Fibroblast of lung (primary cell): Measurements from ENCODE around the gene DNMT1. TPM values are rescaled to one million over a fixed set of nuclear protein-coding genes. Genes with fewer than 3 reads are reported as not detected.

Source experiments
- DNase-seq, 2 donors: peaks; one replicate each; pipeline versions ENCODE4 v3.0.0 to v3.0.0-alpha.2; 2010; ENCODE audit warnings: low read depth in 2 of 2
- H2AFZ ChIP-seq: 2 replicates; pipeline ENCODE4 v1.5.1; 2012; ENCODE audit warnings: low read length, control low read depth, inconsistent platforms
- H3K27ac ChIP-seq: 2 replicates; pipeline ENCODE4 v1.5.1; 2011; ENCODE audit warnings: low read length, control low read depth; ENCODE audit not compliant: insufficient read depth
- H3K27me3 ChIP-seq: 2 replicates; pipeline ENCODE4 v1.5.1; 2011; ENCODE audit warnings: mild to moderate bottlenecking, low read length; ENCODE audit not compliant: control insufficient read depth, insufficient read depth
- H3K36me3 ChIP-seq: 2 replicates; pipeline ENCODE4 v1.5.1; 2011; ENCODE audit warnings: low read length; ENCODE audit not compliant: control insufficient read depth, insufficient read depth
- H3K4me1 ChIP-seq: 2 replicates; pipeline ENCODE4 v1.5.1; 2011; ENCODE audit warnings: low read length; ENCODE audit not compliant: control insufficient read depth, insufficient read depth; ENCODE audit errors: extremely low read depth
- H3K4me2 ChIP-seq: 2 replicates; pipeline ENCODE4 v1.5.1; 2011; ENCODE audit warnings: low read length, control low read depth; ENCODE audit not compliant: insufficient read depth; ENCODE audit errors: extremely low read depth
- H3K4me3 ChIP-seq, 4 experiments: fragments of 200-600 bp in 1 of 4; sonication (generic) in 1 of 4; replicated peaks in 1 of 4; 2 replicates each; pipeline ENCODE4 v1.5.1; 2011 to 2016; ENCODE audit warnings: low read length in 4 of 4, low read depth in 3 of 4, mild to moderate bottlenecking in 3 of 4, control low read depth in 2 of 4, inconsistent platforms in 1 of 4, mixed read lengths in 1 of 4; ENCODE audit not compliant: insufficient read depth in 1 of 4; ENCODE audit errors: control extremely low read depth in 1 of 4
- H3K79me2 ChIP-seq: 2 replicates; pipeline ENCODE4 v1.5.1; 2012; ENCODE audit warnings: mild to moderate bottlenecking, low read length, inconsistent platforms; ENCODE audit not compliant: control insufficient read depth, insufficient read depth
- H3K9ac ChIP-seq: 2 replicates; pipeline ENCODE4 v1.5.1; 2011; ENCODE audit warnings: mild to moderate bottlenecking, low read length, control low read depth; ENCODE audit not compliant: insufficient read depth
- H3K9me3 ChIP-seq: 2 replicates; pipeline ENCODE4 v1.5.1; 2012; ENCODE audit warnings: low read depth, low read length; ENCODE audit not compliant: control insufficient read depth, insufficient read depth
- H4K20me1 ChIP-seq: 2 replicates; pipeline ENCODE4 v1.5.1; 2011; ENCODE audit warnings: low read length; ENCODE audit not compliant: control insufficient read depth, insufficient read depth; ENCODE audit errors: extremely low read depth
- CTCF ChIP-seq, 2 donors: IDR thresholded peaks in 1 of 2; conservative IDR thresholded peaks in 1 of 2; 1 replicate in 1 of 2; 2 replicates in 1 of 2; pipeline ENCODE4 v1.5.1; 2011 to 2012; ENCODE audit warnings: low read length in 2 of 2, control low read depth in 1 of 2, inconsistent platforms in 1 of 2, low read depth in 1 of 2, mild to moderate bottlenecking in 1 of 2
- EZH2 ChIP-seq: IDR thresholded peaks from 2 replicates; pipeline ENCODE4 v1.5.1; 2012; ENCODE audit warnings: low read length, control low read depth, mild to moderate bottlenecking; ENCODE audit errors: missing control alignments
- polyA plus RNA-seq, 2 donors: library from polyadenylated mRNA; depleted of rRNA in 1 of 2; stranded (reverse) in 1 of 2; unstranded in 1 of 2; fragments of >200 nt; gene quantifications; 2 replicates each; pipeline ENCODE4 v1.2.1, GENCODE V29; 2011 to 2012; ENCODE audit warnings: missing spikeins in 1 of 2
- total RNA-seq: library from RNA; depleted of rRNA; stranded (reverse); fragments of >200 nt; gene quantifications from 2 replicates; pipeline ENCODE4 v1.2.1, GENCODE V29; 2014

Gene DNMT1
- total and polyA plus RNA-seq, 2 donors (not counting 1 experiment from before 2014, with no cell fraction given), result 33.7 to 36.7 TPM

GRCh38 chr19:10107817-10108367 lies 86.9 kb downstream of the DNMT1 start:
- Histone ChIP-seq H3K27ac (no peak overlapping the region), H3K4me3 (no peak overlapping the region), H3K9ac (no peak overlapping the region)

GRCh38 chr19:10107254-10107653 lies 87.5 kb downstream of the DNMT1 start:
- H3K4me3 ChIP-seq, result peak overlapping the region; percentile 64 to 94 (median 92)
- H3K27me3 ChIP-seq, result no peaks in the 10 kb centered on the region
- no peaks in the 10 kb centered on the region for H4K20me1 ChIP-seq
- peak overlapping the region; percentile 20 for H3K9ac ChIP-seq
- H2AFZ ChIP-seq, result no peak overlapping the region
- H3K36me3 ChIP-seq, result peaks cover 28% of the 10 kb centered on the region
- DNase-seq, result no peak
- H3K9me3 ChIP-seq, result no peaks in the 10 kb centered on the region
- H3K4me1 ChIP-seq, result peaks cover 6% of the 10 kb centered on the region
- H3K79me2 ChIP-seq, result peaks cover 22% of the 10 kb centered on the region
- H3K27ac ChIP-seq, result peak overlapping the region; percentile 92
- TF ChIP-seq CTCF (conservative IDR thresholded peaks at IDR 0.05 in 1 of 2, IDR thresholded peaks at IDR 0.05 in 1 of 2; ENCODE audit: low read depth in 1 of 2, low read length in 2 of 2) (no peak), EZH2 (no peak)
- H3K4me2 ChIP-seq, result peak overlapping the region; percentile 96

More at GRCh38 chr19:10107817-10108367, 86.9 kb downstream of the DNMT1 start:
- Histone ChIP-seq H3K27me3 (no peaks in the 10 kb centered on the region), H3K36me3 (peaks cover 28% of the 10 kb centered on the region), H4K20me1 (no peaks in the 10 kb centered on the region), H3K4me2 (peak overlapping the region; percentile 96), H3K79me2 (peaks cover 22% of the 10 kb centered on the region), H3K9me3 (no peaks in the 10 kb centered on the region), H2AFZ (no peak overlapping the region), H3K4me1 (peaks cover 8% of the 10 kb centered on the region)
- TF ChIP-seq CTCF (conservative IDR thresholded peaks at IDR 0.05 in 1 of 2, IDR thresholded peaks at IDR 0.05 in 1 of 2; ENCODE audit: low read depth in 1 of 2, low read length in 2 of 2) (no peak), EZH2 (no peak)
- no peak for DNase-seq

- H3K27ac ChIP-seq, result peak within 1 kb of the TSS; percentile 92
- H3K9me3 ChIP-seq, result no peaks in the 10 kb centered on the region
- H3K4me2 ChIP-seq, result peak within 1 kb of the TSS; percentile 96
- peaks cover 6% of the 10 kb centered on the region for H3K4me1 ChIP-seq
- peak within 1 kb of the TSS; percentile 51 for H2AFZ ChIP-seq
- H3K4me3 ChIP-seq, result peak within 1 kb of the TSS; percentile 64 to 94 (median 92)
- DNase-seq, result peak; percentile 96 to 98
- H3K36me3 ChIP-seq, result peaks cover 25% of the 10 kb centered on the region
- peaks cover 22% of the 10 kb centered on the region for H3K79me2 ChIP-seq
- peak within 1 kb of the TSS; percentile 90 for H3K9ac ChIP-seq
- no peaks in the 10 kb centered on the region for H3K27me3 ChIP-seq
- H4K20me1 ChIP-seq, result no peaks in the 10 kb centered on the region
- TF ChIP-seq CTCF (conservative IDR thresholded peaks at IDR 0.05 in 1 of 2, IDR thresholded peaks at IDR 0.05 in 1 of 2; ENCODE audit: low read depth in 1 of 2, low read length in 2 of 2) (no peak), EZH2 (no peak)
Measured at GRCh38 chr19:10106100-10106936, 88.4 kb downstream of the DNMT1 start, which contains the start of gene PPAN. PPAN (plus strand) TSS chr19:10106362; CDS start chr19:10106395, 33 bp downstream.
